Tibial nerve (tissue), 4 donors: ENCODE measurements around the gene SCUBE3.

Source experiments
- CTCF ChIP-seq, 5 experiments: fragments of 200-600 bp in 3 of 5; fragments of 450-650 bp in 2 of 5; sonication (generic) in 3 of 5; IDR thresholded peaks; one replicate each; pipeline ENCODE4 v1.5.1; 2016 to 2019; ENCODE audit warnings: antibody characterized with exemption in 5 of 5, mild to moderate bottlenecking in 3 of 5, moderate library complexity in 2 of 5
- EP300 ChIP-seq, 2 donors: sonication (generic); formaldehyde crosslinking; IDR thresholded peaks; one replicate each; pipeline ENCODE4 v1.6.1; 2017; ENCODE audit warnings: antibody characterized with exemption in 2 of 2, mild to moderate bottlenecking in 1 of 2

- TF ChIP-seq EP300 (IDR thresholded peaks at IDR 0.05) (no peak), CTCF (IDR thresholded peaks at IDR 0.05) (no peak)
These were observed 29.0 kb upstream of the SCUBE3 start for GRCh38 chr6:35184580-35185301.
